GM23248 (cell line): ENCODE measurements around the gene POPDC3.

ENCODE experiments used
- EZH2 ChIP-seq: fragments of 200-600 bp; sonication (generic); IDR thresholded peaks from 2 replicates; pipeline ENCODE4 v1.6.1; 2018; ENCODE audit warnings: antibody characterized with exemption, mild to moderate bottlenecking; ENCODE audit not compliant: insufficient read depth, poor library complexity, severe bottlenecking
- EZH2phosphoT487 ChIP-seq: fragments of 200-600 bp; sonication (generic); IDR thresholded peaks from 2 replicates; pipeline ENCODE4 v1.6.1; 2018; ENCODE audit warnings: antibody characterized with exemption, moderate library complexity, mild to moderate bottlenecking, low read depth; ENCODE audit not compliant: insufficient read depth

DNA sequence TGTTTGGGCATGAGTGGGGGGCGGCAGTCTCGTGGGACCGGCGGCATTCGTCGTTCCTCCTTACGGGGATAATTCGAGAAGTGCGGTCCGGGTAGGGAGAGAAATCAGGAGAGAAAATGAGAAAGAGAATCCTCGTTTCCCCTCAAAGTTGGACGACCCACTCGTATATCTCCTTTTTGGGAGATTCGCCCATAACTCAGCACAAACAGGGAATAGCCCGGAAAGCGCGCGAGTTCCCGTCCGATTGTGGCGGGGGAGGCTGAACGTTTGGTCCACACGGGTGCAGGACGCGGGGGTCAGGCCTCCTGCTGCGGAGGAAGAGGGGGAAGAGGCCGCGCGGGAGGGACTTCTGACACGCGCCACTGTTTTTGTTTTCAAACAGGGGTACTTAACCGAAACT is 42.4 kb downstream of the POPDC3 start:
- TF ChIP-seq EZH2 = no peak
- TF ChIP-seq EZH2phosphoT487 = no peak
